WTC11 (cell line): Measurements from ENCODE around the gene GOLGA2.

Experiments
- MXD4 ChIP-seq: fragments of 250-450 bp; sonication (Bioruptor Pico); IDR thresholded peaks from 2 replicates; pipeline ENCODE4 v1.8.0; 2021; ENCODE audit warnings: mild to moderate bottlenecking, moderate library complexity, borderline replicate concordance
- ZNF138 ChIP-seq: sonication (generic); formaldehyde crosslinking; conservative IDR thresholded peaks from 2 replicates; pipeline ENCODE4 v1.8.1; 2022; ENCODE audit warnings: mild to moderate bottlenecking, moderate library complexity, missing genetic modification reagents
- TF ChIP-seq, protein P1 (sequence below): sonication (generic); formaldehyde crosslinking; IDR thresholded peaks from 2 replicates; pipeline ENCODE4 v1.8.1; 2023; ENCODE audit warnings: mild to moderate bottlenecking, missing genetic modification reagents, moderate library complexity
- TF ChIP-seq, protein P2 (sequence below): sonication (generic); formaldehyde crosslinking; conservative IDR thresholded peaks from 2 replicates; pipeline ENCODE4 v1.8.1; 2022; ENCODE audit warnings: mild to moderate bottlenecking, missing genetic modification reagents

DNA sequence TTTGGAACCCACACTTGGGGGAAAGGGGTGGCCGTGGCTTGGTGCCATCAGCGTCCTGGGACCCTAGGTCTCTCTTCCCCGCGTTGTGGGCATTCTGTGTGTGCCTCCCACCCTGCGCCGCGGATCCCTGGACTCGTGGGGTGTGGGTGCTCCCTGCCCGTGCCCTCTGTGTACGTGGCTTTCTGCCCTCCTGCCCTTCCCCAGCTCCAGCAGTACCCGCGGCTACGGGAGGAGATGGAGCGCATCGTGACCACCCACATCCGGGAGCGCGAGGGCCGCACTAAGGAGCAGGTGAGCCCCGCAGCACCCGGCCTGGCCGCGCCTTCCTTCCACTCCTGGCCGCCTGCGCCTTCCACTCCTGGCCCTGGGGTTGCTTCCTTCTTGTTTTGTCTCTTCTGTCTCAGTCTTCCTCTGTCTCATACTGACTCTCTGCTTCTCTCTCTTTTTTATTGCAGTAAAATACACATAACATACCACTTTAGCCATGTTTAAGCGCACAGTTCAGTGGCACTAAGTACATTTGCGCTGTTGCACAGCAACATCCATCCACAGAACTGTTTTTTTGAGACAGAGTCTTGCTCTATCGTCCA is 41.9 kb downstream of the GOLGA2 start:
- TF ChIP-seq, protein P1, sequence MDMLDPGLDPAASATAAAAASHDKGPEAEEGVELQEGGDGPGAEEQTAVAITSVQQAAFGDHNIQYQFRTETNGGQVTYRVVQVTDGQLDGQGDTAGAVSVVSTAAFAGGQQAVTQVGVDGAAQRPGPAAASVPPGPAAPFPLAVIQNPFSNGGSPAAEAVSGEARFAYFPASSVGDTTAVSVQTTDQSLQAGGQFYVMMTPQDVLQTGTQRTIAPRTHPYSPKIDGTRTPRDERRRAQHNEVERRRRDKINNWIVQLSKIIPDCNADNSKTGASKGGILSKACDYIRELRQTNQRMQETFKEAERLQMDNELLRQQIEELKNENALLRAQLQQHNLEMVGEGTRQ (CRISPR knock-in tag), result no peak
- no peak for TF ChIP-seq ZNF138 (CRISPR knock-in tag)
- TF ChIP-seq MXD4 (CRISPR knock-in tag), result no peak
- TF ChIP-seq, protein P2, sequence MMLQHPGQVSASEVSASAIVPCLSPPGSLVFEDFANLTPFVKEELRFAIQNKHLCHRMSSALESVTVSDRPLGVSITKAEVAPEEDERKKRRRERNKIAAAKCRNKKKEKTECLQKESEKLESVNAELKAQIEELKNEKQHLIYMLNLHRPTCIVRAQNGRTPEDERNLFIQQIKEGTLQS (CRISPR knock-in tag), result no peak
